Limb (tissue), 2 donors: Measurements from ENCODE around the gene TAPBPL.
"Not testable (repeated sequence)": the region's sequence is repeated elsewhere in the genome, so short reads cannot be mapped to it uniquely, and the experiment has no call there.

Experiments used
- DNase-seq, 2 donors: peaks; one replicate each; pipeline ENCODE4 v3.0.0-alpha.2; 2016; ENCODE audit errors: extremely low spot score in 2 of 2

The TAPBPL gene

GRCh38 chr12:6462234-6462995, 10.6 kb downstream of the TAPBPL start:
- DNase-seq = no peak

- no peak for DNase-seq
These were observed 11.4 kb downstream of the TAPBPL start for GRCh38 chr12:6463216-6463615.

GRCh38 chr12:6463858-6464257, 12.0 kb downstream of the TAPBPL start:
- DNase-seq = no peak

- DNase-seq = no peak
These were observed 12.7 kb downstream of the TAPBPL start for GRCh38 chr12:6464531-6464930.

GRCh38 chr12:6465467-6466183, 13.8 kb downstream of the TAPBPL start:
- DNase-seq = peak; percentile 62 to 72

- DNase-seq = no peak
These were observed 14.3 kb downstream of the TAPBPL start for GRCh38 chr12:6466184-6466573.

- not testable (repeated sequence) for DNase-seq
These were observed 14.9 kb downstream of the TAPBPL start for GRCh38 chr12:6466751-6467150.

- DNase-seq = not testable (repeated sequence)
These were observed 15.9 kb downstream of the TAPBPL start for GRCh38 chr12:6467571-6468282.

GRCh38 chr12:6468283-6468575, 16.4 kb downstream of the TAPBPL start:
- no peak for DNase-seq

GRCh38 chr12:6469092-6469491, 17.2 kb downstream of the TAPBPL start:
- DNase-seq = no peak

GRCh38 chr12:6469609-6470374, 17.9 kb downstream of the TAPBPL start:
- DNase-seq = no peak

- peak; percentile 97 to 98 for DNase-seq
These were observed 18.7 kb downstream of the TAPBPL start, which contains the start of gene VAMP1 for GRCh38 chr12:6470375-6471163. VAMP1 (minus strand) TSS chr12:6470677; CDS start chr12:6470531, 146 bp downstream.

GRCh38 chr12:6471989-6472360, 20.1 kb downstream of the TAPBPL start:
- DNase-seq = no peak

GRCh38 chr12:6472491-6472890, 20.6 kb downstream of the TAPBPL start:
- DNase-seq = no peak

GRCh38 chr12:6475233-6475975, 23.6 kb downstream of the TAPBPL start:
- DNase-seq = not testable (repeated sequence)

GRCh38 chr12:6476489-6476888, 24.6 kb downstream of the TAPBPL start:
- DNase-seq = no peak

GRCh38 chr12:6477601-6478377, 25.9 kb downstream of the TAPBPL start:
- DNase-seq = not testable (repeated sequence)

GRCh38 chr12:6478416-6478815, 26.6 kb downstream of the TAPBPL start:
- DNase-seq = no peak

GRCh38 chr12:6488240-6488639, 36.4 kb downstream of the TAPBPL start:
- DNase-seq = no peak
